Dermis microvascular lymphatic vessel endothelial cell (primary cell): ENCODE measurements around the gene CCAR1. TPM values are rescaled to one million over a fixed set of nuclear protein-coding genes. Genes with fewer than 3 reads are reported as not detected.
"Not testable (repeated sequence)": the region's sequence is repeated elsewhere in the genome, so short reads cannot be mapped to it uniquely, and the experiment has no call there.

Source experiments
- DNase-seq, 2 donors: peaks; one replicate each; pipeline versions ENCODE4 v3.0.0 to v3.0.0-alpha.2; 2010; ENCODE audit warnings: low read depth in 2 of 2
- total RNA-seq: library from RNA; depleted of rRNA; stranded (reverse); fragments of >200 nt; gene quantifications from 2 replicates; pipeline ENCODE4 v1.2.1, GENCODE V29; 2014

The CCAR1 gene
- total RNA-seq, 1 donor from 2014 or later = 20.7 TPM

- DNase-seq = peak in 1 of 2 donors; percentile 2
These were observed 107.1 kb downstream of the CCAR1 start for GRCh38 chr10:68828083-68828601.

GRCh38 chr10:68828833-68829232 is 107.8 kb downstream of the CCAR1 start:
- no peak for DNase-seq

GRCh38 chr10:68829521-68829920 is 108.5 kb downstream of the CCAR1 start:
- no peak for DNase-seq

- DNase-seq = no peak
These were observed 108.9 kb downstream of the CCAR1 start for GRCh38 chr10:68829952-68830351.

GRCh38 chr10:68831961-68832455 is 111.0 kb downstream of the CCAR1 start:
- DNase-seq = no peak

GRCh38 chr10:68832601-68833000 is 111.6 kb downstream of the CCAR1 start:
- DNase-seq = no peak

GRCh38 chr10:68837626-68838322 is 116.7 kb downstream of the CCAR1 start:
- no peak for DNase-seq

GRCh38 chr10:68840650-68841049 is 119.6 kb downstream of the CCAR1 start:
- DNase-seq = not testable (repeated sequence)

Other genes starting within 250 kb of the CCAR1 start
- 3.7 and 8.9 TPM in 2 replicates for gene DNA2, start 249.3 kb upstream of the CCAR1 start, total RNA-seq
- 5.9 and 8.0 TPM in 2 replicates for gene SLC25A16, start 193.7 kb upstream of the CCAR1 start, total RNA-seq
- gene TET1, start 160.9 kb upstream of the CCAR1 start, total RNA-seq = 0.39 and 0.89 TPM in 2 replicates
- gene STOX1, start 106.3 kb downstream of the CCAR1 start, total RNA-seq = 0.13 and 0.38 TPM in 2 replicates
- gene DDX50, start 180.1 kb downstream of the CCAR1 start, total RNA-seq = 30.6 and 33.1 TPM in 2 replicates
- 59.4 and 61.0 TPM in 2 replicates for gene DDX21, start 234.9 kb downstream of the CCAR1 start, total RNA-seq